ENCODE results near the gene TRAPPC14.

- TF ChIP-seq CHD1 (IDR thresholded peaks at IDR 0.05; ENCODE audit: low read depth, low read length) (no peak), POLR2A (IDR thresholded peaks at IDR 0.05; ENCODE audit: low read depth, low read length) (no peak), EZH2 (IDR thresholded peaks at IDR 0.05; ENCODE audit: borderline replicate concordance, control insufficient read depth, low read depth, low read length) (no peak), RAD21 (IDR thresholded peaks at IDR 0.05; ENCODE audit: insufficient read depth, low read depth, low read length) (no peak), SPI1 (IDR thresholded peaks at IDR 0.05; ENCODE audit: borderline replicate concordance, insufficient read depth, low read depth, low read length) (no peak), SIX5 (IDR thresholded peaks at IDR 0.05; ENCODE audit: low read depth, low read length, severe bottlenecking) (no peak)
- TF ChIP-seq, protein P1, sequence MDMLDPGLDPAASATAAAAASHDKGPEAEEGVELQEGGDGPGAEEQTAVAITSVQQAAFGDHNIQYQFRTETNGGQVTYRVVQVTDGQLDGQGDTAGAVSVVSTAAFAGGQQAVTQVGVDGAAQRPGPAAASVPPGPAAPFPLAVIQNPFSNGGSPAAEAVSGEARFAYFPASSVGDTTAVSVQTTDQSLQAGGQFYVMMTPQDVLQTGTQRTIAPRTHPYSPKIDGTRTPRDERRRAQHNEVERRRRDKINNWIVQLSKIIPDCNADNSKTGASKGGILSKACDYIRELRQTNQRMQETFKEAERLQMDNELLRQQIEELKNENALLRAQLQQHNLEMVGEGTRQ (IDR thresholded peaks at IDR 0.05; ENCODE audit: borderline replicate concordance, low read depth, low read length) = no peak
Observed at GRCh38 chr7:100124301-100125230, 34.0 kb downstream of the TRAPPC14 start.

Measured in GM12878 (cell line).